ENCODE measurements around the gene ORMDL2.
"Not testable (repeated sequence)": the region's sequence is repeated elsewhere in the genome, so short reads cannot be mapped to it uniquely, and the experiment has no call there.

ORMDL2 gene

GRCh38 chr12:55829967-55830600 is 12.2 kb downstream of the ORMDL2 start:
- peak; percentile 23 for DNase-seq

GRCh38 chr12:55830601-55831446 is 13.0 kb downstream of the ORMDL2 start:
- peak; percentile 32 for DNase-seq

- no peak for DNase-seq
Observed at GRCh38 chr12:55831447-55831815, 13.6 kb downstream of the ORMDL2 start.

GRCh38 chr12:55833056-55833455 is 15.2 kb downstream of the ORMDL2 start:
- DNase-seq, result no peak

- not testable (repeated sequence) for DNase-seq
Observed at GRCh38 chr12:55834400-55834799, 16.6 kb downstream of the ORMDL2 start.

GRCh38 chr12:55838361-55838760 is 20.5 kb downstream of the ORMDL2 start:
- no peak for DNase-seq

GRCh38 chr12:55839345-55840140 is 21.7 kb downstream of the ORMDL2 start:
- no peak for DNase-seq

GRCh38 chr12:55840581-55841351 is 22.9 kb downstream of the ORMDL2 start:
- DNase-seq, result no peak

- DNase-seq, result no peak
Observed at GRCh38 chr12:55842681-55843429, 25.0 kb downstream of the ORMDL2 start, which contains the start of gene MMP19. MMP19 (minus strand) TSS chr12:55842936; CDS start chr12:55842830, 106 bp downstream.

GRCh38 chr12:55843431-55843830 is 25.6 kb downstream of the ORMDL2 start:
- no peak for DNase-seq

- no peak for DNase-seq
Observed at GRCh38 chr12:55844961-55845360, 27.1 kb downstream of the ORMDL2 start.

GRCh38 chr12:55845361-55845760 is 27.5 kb downstream of the ORMDL2 start:
- no peak for DNase-seq

- no peak for DNase-seq
Observed at GRCh38 chr12:55845785-55846496, 28.1 kb downstream of the ORMDL2 start.

- DNase-seq, result no peak
Observed at GRCh38 chr12:55847033-55847432, 29.2 kb downstream of the ORMDL2 start.

- no peak for DNase-seq
Observed at GRCh38 chr12:55847603-55848291, 29.9 kb downstream of the ORMDL2 start.

- DNase-seq, result no peak
Observed at GRCh38 chr12:55849616-55850343, 31.9 kb downstream of the ORMDL2 start.

GRCh38 chr12:55850401-55850800 is 32.6 kb downstream of the ORMDL2 start:
- DNase-seq, result no peak

GRCh38 chr12:55850893-55851292 is 33.1 kb downstream of the ORMDL2 start:
- no peak for DNase-seq

GRCh38 chr12:55852740-55853139 is 34.9 kb downstream of the ORMDL2 start:
- no peak for DNase-seq

GRCh38 chr12:55861396-55861795 is 43.6 kb downstream of the ORMDL2 start:
- DNase-seq, result no peak
